ENCODE measurements around the gene MKLN1.

DNA sequence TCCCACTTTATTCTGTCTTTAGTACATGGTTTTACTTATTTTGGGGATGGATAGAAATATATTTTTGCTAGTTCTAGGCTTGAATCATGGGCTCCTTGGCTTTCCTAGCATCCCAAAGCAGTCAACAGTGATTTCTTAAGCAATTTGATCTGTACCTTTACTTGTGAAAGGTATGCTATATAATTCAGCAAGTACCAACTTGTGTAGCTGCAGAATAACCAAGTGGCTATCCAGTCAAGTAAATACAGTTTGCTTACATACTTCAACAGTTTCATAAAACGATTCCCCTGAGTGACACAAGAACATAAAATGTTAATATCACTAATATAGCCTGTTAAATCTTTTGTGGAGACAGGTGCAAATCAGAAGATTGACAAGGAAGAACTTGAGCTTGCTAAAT lies 161.5 kb downstream of the MKLN1 start:
- TF ChIP-seq, protein P1, sequence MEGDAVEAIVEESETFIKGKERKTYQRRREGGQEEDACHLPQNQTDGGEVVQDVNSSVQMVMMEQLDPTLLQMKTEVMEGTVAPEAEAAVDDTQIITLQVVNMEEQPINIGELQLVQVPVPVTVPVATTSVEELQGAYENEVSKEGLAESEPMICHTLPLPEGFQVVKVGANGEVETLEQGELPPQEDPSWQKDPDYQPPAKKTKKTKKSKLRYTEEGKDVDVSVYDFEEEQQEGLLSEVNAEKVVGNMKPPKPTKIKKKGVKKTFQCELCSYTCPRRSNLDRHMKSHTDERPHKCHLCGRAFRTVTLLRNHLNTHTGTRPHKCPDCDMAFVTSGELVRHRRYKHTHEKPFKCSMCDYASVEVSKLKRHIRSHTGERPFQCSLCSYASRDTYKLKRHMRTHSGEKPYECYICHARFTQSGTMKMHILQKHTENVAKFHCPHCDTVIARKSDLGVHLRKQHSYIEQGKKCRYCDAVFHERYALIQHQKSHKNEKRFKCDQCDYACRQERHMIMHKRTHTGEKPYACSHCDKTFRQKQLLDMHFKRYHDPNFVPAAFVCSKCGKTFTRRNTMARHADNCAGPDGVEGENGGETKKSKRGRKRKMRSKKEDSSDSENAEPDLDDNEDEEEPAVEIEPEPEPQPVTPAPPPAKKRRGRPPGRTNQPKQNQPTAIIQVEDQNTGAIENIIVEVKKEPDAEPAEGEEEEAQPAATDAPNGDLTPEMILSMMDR (IDR thresholded peaks at IDR 0.05), result no peak
- TF ChIP-seq POLR2A (IDR thresholded peaks at IDR 0.05), result no peak

Measured in esophagus squamous epithelium (tissue), 4 donors.